PFSK-1 (cell line): ENCODE results near the gene RANBP17.

Source experiments
- REST ChIP-seq, 2 experiments: IDR thresholded peaks; 2 replicates each; pipeline versions ENCODE4 v1.6.1 to v1.8.0; 2011 to 2012; ENCODE audit warnings: low read depth in 2 of 2, low read length in 2 of 2, control low read depth in 1 of 2, inconsistent platforms in 1 of 2, mild to moderate bottlenecking in 1 of 2, moderate library complexity in 1 of 2; ENCODE audit not compliant: insufficient read depth in 1 of 2
- SIN3A ChIP-seq: IDR thresholded peaks from 2 replicates; pipeline ENCODE4 v1.6.1; 2012; ENCODE audit warnings: mild to moderate bottlenecking, low read length, moderate library complexity, borderline replicate concordance; ENCODE audit not compliant: insufficient read depth

- no peak for TF ChIP-seq SIN3A
- no peak for TF ChIP-seq REST (IDR thresholded peaks at IDR 0.05; ENCODE audit: insufficient read depth in 1 of 2, low read depth in 2 of 2, low read length in 2 of 2)
Measured at GRCh38 chr5:171251519-171251918, 389.7 kb downstream of the RANBP17 start.
